ENCODE measurements around the gene CELF3. TPM values are rescaled to one million over a fixed set of nuclear protein-coding genes. Genes with fewer than 3 reads are reported as not detected.

The CELF3 gene
- total RNA-seq, 1 experiment from 2014 or later = not detected

DNA sequence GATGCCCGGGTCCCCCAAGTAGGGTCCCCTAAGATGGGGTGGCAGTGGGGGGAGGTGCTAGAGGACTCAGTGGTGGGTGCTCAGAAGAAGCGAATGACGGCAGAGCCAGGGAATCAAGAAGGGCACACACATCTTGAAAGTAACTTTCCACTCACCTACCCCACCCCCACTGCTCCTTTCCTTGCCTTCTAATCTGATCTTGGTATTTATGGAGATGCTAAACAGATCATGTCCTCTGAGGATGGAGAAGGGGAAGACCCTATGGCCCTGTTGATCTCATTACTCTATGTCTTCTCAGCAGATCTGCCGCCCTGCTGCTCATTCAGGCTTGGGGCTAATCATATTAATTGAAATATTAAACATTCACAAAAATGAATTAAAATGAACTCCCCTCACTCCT, 2.1 kb upstream of the CELF3 start:
- TF ChIP-seq CTCF (IDR thresholded peaks at IDR 0.05) = no peak
- TF ChIP-seq SIN3A (IDR thresholded peaks at IDR 0.05; ENCODE audit: borderline replicate concordance, insufficient read depth, low read depth, low read length) = no peak
- no peak for TF ChIP-seq POLR2AphosphoS5 (IDR thresholded peaks at IDR 0.05; ENCODE audit: low read depth, low read length)
- TF ChIP-seq TCF7L2 (IDR thresholded peaks at IDR 0.05; ENCODE audit: low read depth, low read length) = no peak
- ChIA-PET POLR2A (no interaction called here), CTCF (interaction anchor here (0.6 kb wide), 1 partner anchor 389 kb away, joined by 3 read pairs; no protein-coding TSS in a partner anchor)
- intact Hi-C loops (cut with micrococcal nuclease; ENCODE audit: unreplicated experiment) (no loop called here), in situ Hi-C loops (cut with HindIII; ENCODE audit: low pct_unique_long_range_greater_than_20kb, low sequenced_read_pairs) (no loop called here)
- Histone ChIP-seq H3K4me1 (ENCODE audit: control insufficient read depth, insufficient read depth, low read length) (peaks cover 7% of the 10 kb centered on the region), H3K36me3 (ENCODE audit: control insufficient read depth, insufficient read depth, low read length) (no peaks in the 10 kb centered on the region), H3K4me3 (ENCODE audit: low read depth in 2 of 2, low read length in 2 of 2) (no peak overlapping the region), H3K9me3 (ENCODE audit: control insufficient read depth, insufficient read depth, low read depth, low read length) (no peaks in the 10 kb centered on the region), H3K27ac (ENCODE audit: low read length) (no peak overlapping the region), H3K27me3 (ENCODE audit: control insufficient read depth, insufficient read depth, low read length) (peaks cover 10% of the 10 kb centered on the region)
- no TSS peak for BruUV-seq (replicated peaks)
- ATAC-seq (no peak), DNase-seq (ENCODE audit: low read depth, low spot score) (no peak)

- Histone ChIP-seq H3K27me3 (ENCODE audit: control insufficient read depth, insufficient read depth, low read length) (peaks cover 10% of the 10 kb centered on the region), H3K27ac (ENCODE audit: low read length) (no peak overlapping the region), H3K9me3 (ENCODE audit: control insufficient read depth, insufficient read depth, low read depth, low read length) (no peaks in the 10 kb centered on the region), H3K4me1 (ENCODE audit: control insufficient read depth, insufficient read depth, low read length) (peaks cover 7% of the 10 kb centered on the region), H3K4me3 (ENCODE audit: low read depth in 2 of 2, low read length in 2 of 2) (no peak overlapping the region), H3K36me3 (ENCODE audit: control insufficient read depth, insufficient read depth, low read length) (no peaks in the 10 kb centered on the region)
- in situ Hi-C loops (cut with HindIII; ENCODE audit: low pct_unique_long_range_greater_than_20kb, low sequenced_read_pairs) = no loop called here
- ATAC-seq = no peak
- ChIA-PET POLR2A (no interaction called here), CTCF (no interaction called here)
- intact Hi-C loops (cut with micrococcal nuclease; ENCODE audit: unreplicated experiment) = no loop called here
- no peak for DNase-seq (ENCODE audit: low read depth, low spot score)
- no peak for TF ChIP-seq REST (IDR thresholded peaks at IDR 0.05; ENCODE audit: insufficient read depth in 1 of 2, low read depth in 2 of 2, low read length in 1 of 2)
- TF ChIP-seq TCF7L2 (IDR thresholded peaks at IDR 0.05; ENCODE audit: low read depth, low read length) = no peak
- BruUV-seq (replicated peaks) = no TSS peak
These were observed 1.4 kb upstream of the CELF3 start for GRCh38 chr1:151718011-151718431.

- H3K9me3 ChIP-seq (ENCODE audit: control insufficient read depth, insufficient read depth, low read depth, low read length) = no peaks in the 10 kb centered on the region
- H3K27me3 ChIP-seq (ENCODE audit: control insufficient read depth, insufficient read depth, low read length) = no peaks in the 10 kb centered on the region; the same call in 1 of the 2 replicates
- ChIA-PET POLR2A (interaction anchor here (0.6 kb wide), 1 partner anchor 9 kb away, joined by 9 read pairs; no protein-coding TSS in a partner anchor), CTCF (interaction anchor here (0.7 kb wide), 1 partner anchor 104 kb away, joined by 5 read pairs; the partner anchor contains the start of gene SNX27)
- in situ Hi-C loops (cut with HindIII; ENCODE audit: low pct_unique_long_range_greater_than_20kb, low sequenced_read_pairs) = no loop called here
- no peak for DNase-seq (ENCODE audit: low read depth, low spot score)
- H3K27ac ChIP-seq (ENCODE audit: low read length) = no peak overlapping the region
- intact Hi-C loops (cut with micrococcal nuclease; ENCODE audit: unreplicated experiment) = no loop called here
- no TSS peak for BruUV-seq (replicated peaks)
- ATAC-seq = no peak
- TF ChIP-seq POLR2AphosphoS5 (IDR thresholded peaks at IDR 0.05; ENCODE audit: low read depth, low read length) (no peak), SIN3A (IDR thresholded peaks at IDR 0.05; ENCODE audit: borderline replicate concordance, insufficient read depth, low read depth, low read length) (no peak), TCF7L2 (IDR thresholded peaks at IDR 0.05; ENCODE audit: low read depth, low read length) (no peak), REST (IDR thresholded peaks at IDR 0.05; ENCODE audit: insufficient read depth in 1 of 2, low read depth in 2 of 2, low read length in 1 of 2) (no peak), CTCF (IDR thresholded peaks at IDR 0.05) (no peak)
- peaks cover 7% of the 10 kb centered on the region for H3K4me1 ChIP-seq (ENCODE audit: control insufficient read depth, insufficient read depth, low read length)
- H3K4me3 ChIP-seq (ENCODE audit: low read depth in 2 of 2, low read length in 2 of 2) = no peak overlapping the region
- H3K36me3 ChIP-seq (ENCODE audit: control insufficient read depth, insufficient read depth, low read length) = no peaks in the 10 kb centered on the region
These were observed 219 bp downstream of the CELF3 start for GRCh38 chr1:151716405-151716762.

Measured in Panc1 (cell line).